LNCAP (cell line): ENCODE measurements around the gene PARL.

Source experiments
- CTCF ChIP-seq: fragments of 450-650 bp; IDR thresholded peaks from 2 replicates; pipeline ENCODE4 v1.5.1; 2017; ENCODE audit warnings: mild to moderate bottlenecking

PARL gene

DNA sequence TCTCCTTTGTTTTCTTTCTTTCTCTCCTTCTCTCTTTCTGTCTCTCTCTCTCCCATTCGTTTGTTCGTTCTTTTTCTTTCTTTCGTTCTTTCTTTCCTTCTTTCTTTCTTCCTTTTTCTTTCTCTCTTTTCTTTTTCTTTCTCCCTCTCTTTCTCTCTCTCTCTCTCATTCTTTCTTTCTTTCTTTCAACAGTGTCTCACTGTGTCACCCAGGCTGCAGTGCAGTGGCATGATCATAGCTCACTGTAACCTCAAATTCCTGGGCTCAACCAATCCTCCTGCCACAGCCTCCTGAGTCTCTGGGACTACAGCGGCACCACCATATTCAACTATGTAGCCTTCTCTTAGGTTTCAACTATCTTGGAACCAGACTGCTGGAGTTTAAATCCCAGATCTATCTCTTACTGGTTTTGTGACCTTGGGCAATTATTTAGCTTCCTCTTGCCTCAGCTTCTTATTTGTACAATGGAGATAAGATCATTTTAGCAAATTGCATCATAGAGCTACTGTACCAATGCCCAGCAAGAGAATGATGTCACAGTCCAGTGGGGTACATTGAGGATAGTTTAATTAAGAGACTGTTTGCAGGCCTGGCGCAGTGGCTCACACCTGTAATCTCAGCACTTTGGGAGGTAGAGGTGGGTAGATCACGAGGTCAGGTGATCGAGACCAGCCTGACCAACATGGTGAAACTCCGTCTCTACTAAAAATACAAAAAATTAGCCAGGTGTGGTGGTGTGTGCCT, 27.3 kb upstream of the PARL start:
- no peak for TF ChIP-seq CTCF

GRCh38 chr3:183911087-183911486, 26.4 kb upstream of the PARL start:
- no peak for TF ChIP-seq CTCF

DNA sequence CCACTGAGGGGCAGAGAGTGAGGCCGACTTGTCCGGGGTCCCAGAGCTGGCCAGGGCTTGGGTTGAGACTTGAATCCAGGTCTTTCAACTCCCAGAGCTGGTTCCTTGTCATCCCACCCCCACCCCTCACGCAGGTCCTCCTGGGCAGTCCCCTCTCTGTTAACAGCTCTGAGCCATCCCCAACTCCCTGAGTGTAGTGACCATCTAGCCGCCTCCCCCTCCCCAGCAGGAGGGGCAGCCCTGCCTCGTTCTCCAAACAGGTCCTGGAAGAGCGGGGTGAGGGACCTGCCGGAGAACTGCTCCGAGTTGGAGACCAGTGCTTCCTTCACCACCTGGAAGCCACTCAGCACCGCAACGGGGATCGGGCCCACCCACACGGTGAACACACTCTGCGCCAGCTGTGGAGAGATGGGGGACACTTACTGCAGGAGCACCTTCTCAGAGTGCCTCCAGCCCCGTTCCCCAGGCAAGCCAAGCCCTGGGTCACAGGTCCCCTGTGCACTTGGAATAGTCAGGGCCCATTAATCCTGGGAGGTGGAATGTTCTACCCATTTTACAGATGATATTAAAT, 24.4 kb upstream of the PARL start:
- no peak for TF ChIP-seq CTCF

DNA sequence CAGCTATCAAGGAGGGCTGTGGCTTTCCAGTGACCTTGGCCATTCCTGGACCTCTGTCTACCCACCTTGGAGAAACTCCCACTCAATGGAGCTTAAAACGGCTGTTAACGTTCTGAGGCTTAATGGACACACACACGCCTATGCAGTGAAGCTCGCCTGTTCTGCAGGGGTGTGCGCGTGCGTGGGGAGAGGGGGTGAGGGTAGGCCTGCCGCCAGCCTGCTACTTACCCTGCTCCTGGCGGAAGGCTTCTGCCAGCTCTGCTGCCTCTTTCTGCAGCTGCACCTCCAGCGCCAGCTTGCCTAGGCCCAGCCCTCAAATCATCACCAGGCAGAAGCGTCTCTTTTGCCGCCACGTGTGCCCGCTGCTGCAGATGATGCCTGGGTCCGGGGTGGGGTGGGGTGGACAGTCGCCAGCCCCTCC, 23.2 kb upstream of the PARL start:
- no peak for TF ChIP-seq CTCF

DNA sequence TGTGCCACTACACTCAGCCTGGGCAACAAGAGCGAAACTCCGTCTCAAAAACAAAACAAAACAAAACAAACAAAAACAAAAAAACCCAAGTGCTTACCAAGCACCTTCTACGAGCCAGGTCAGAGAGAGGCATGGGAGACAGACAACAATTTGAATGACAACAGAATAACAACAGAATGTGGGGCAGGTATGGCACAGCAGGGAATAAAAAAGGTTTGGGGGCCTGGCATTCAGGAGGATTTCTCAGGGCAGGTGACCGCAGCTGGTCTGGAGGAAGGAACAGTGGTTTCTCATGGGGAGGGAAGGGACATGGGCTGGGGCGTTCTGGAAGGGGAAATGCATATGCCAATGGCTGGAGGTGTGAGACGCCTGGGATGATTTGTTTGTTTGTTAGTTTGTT, 22.5 kb upstream of the PARL start:
- no peak for TF ChIP-seq CTCF

DNA sequence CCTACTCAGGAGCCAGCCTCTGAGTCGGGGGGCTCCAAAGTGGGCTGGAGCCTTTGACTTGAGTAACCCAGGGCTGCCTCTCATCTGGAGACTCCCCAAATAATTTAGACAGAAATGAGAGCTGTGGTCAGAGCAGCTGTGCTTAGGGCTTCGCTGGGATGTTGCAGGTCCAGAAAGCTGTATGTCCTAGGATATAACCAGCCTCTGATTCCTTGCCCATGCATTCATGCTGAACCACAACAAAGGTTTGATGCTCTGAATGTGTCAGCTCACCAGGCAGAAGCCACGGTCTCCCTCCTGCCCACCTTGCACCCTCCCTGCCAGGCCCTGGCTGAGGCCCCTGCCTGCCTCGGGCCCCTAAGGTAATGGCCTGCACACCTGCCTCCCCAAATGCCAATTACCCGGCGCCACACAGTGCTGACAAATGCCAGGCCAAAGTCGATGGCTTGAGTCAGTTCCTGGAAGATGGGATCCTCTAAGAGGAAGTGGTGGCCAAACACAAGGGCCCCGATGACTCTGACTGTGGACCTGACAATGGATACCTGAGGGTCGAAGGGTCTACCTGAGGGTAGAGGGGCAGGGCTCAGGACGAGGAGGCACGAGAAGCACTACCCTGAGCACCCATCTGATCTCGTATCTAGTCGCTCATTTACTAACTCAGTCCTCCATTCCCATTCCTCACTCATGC, 21.7 kb upstream of the PARL start:
- no peak for TF ChIP-seq CTCF

GRCh38 chr3:183904833-183905780, 20.4 kb upstream of the PARL start:
- TF ChIP-seq CTCF, result no peak
